Measurements from ENCODE around the gene KLK10. TPM values are rescaled to one million over a fixed set of nuclear protein-coding genes. Genes with fewer than 3 reads are reported as not detected.

The KLK10 gene
- total RNA-seq, 2 donors from 2014 or later = 0.46 to 0.91 TPM

DNA sequence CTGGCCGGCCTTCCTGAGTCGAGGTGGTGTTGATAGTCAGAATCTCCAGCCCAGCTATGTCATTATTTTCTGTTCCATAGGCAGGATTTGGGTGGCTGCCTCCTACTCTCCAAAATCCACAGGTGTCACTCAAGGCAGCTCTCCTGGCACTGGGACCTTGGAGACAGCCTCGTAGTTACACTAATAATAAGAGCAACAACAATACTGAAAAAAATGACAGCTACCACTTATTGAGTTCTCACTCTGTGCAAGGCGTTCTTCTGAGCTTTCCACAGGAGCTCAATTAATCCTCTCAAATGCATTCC lies 27.5 kb upstream of the KLK10 start:
- H3K4me3 ChIP-seq (ENCODE audit: low read length) = no peak overlapping the region
- no peaks in the 10 kb centered on the region for H3K27me3 ChIP-seq (ENCODE audit: control insufficient read depth, insufficient read depth, low read length, poor library complexity, severe bottlenecking)
- peak overlapping the region; percentile 56 for H3K27ac Mint-ChIP-seq
- no peaks in the 10 kb centered on the region for H3K27me3 Mint-ChIP-seq (ENCODE audit: insufficient read depth)
- no peak overlapping the region for H3K9ac ChIP-seq (ENCODE audit: extremely low read depth, low read length, poor library complexity, severe bottlenecking)
- H3K9me3 ChIP-seq (ENCODE audit: control insufficient read depth, low read length) = no peaks in the 10 kb centered on the region
- no peak overlapping the region for H3K27ac ChIP-seq (ENCODE audit: low read depth, low read length)
- WGBS, 2 experiments (ENCODE audit: insufficient coverage in 1 of 2, insufficient read length in 1 of 2) = 28 to 59% methylated on average over 2 to 4 of the region's 4 CpGs
- no peaks in the 10 kb centered on the region for H3K4me1 ChIP-seq (ENCODE audit: control insufficient read depth, insufficient read depth, low read length)
- no peak overlapping the region for H3K4me3 Mint-ChIP-seq
- no peaks in the 10 kb centered on the region for H3K36me3 ChIP-seq (ENCODE audit: control insufficient read depth, insufficient read depth, low read length)
- H3K36me3 Mint-ChIP-seq (ENCODE audit: low read depth) = no peaks in the 10 kb centered on the region
- H3K9me3 Mint-ChIP-seq = peaks cover 10% of the 10 kb centered on the region
- TF ChIP-seq, protein P1, sequence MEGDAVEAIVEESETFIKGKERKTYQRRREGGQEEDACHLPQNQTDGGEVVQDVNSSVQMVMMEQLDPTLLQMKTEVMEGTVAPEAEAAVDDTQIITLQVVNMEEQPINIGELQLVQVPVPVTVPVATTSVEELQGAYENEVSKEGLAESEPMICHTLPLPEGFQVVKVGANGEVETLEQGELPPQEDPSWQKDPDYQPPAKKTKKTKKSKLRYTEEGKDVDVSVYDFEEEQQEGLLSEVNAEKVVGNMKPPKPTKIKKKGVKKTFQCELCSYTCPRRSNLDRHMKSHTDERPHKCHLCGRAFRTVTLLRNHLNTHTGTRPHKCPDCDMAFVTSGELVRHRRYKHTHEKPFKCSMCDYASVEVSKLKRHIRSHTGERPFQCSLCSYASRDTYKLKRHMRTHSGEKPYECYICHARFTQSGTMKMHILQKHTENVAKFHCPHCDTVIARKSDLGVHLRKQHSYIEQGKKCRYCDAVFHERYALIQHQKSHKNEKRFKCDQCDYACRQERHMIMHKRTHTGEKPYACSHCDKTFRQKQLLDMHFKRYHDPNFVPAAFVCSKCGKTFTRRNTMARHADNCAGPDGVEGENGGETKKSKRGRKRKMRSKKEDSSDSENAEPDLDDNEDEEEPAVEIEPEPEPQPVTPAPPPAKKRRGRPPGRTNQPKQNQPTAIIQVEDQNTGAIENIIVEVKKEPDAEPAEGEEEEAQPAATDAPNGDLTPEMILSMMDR (conservative IDR thresholded peaks at IDR 0.05) = no peak
- H3K4me1 Mint-ChIP-seq = peaks cover 14% of the 10 kb centered on the region
- DNase-seq = no peak

DNA sequence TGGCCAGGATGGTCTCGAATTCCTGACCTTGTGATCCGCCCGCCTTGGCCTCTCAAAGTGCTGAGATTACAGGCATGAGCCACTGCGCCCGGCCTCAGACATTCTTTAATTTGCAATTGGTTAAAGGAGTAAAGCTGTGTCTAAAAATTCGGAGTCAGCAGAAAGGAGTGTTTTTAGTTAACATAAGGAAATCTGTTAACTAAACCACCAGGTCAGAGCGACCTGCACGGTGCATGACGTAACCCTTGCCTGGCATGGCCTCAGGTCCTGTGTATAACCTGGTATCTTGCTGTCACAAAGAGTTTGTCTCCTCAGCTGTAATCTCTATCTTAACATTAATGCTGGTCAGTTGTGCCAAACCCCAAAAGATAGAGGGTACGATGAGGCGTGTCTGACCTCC lies 24.8 kb upstream of the KLK10 start:
- Histone ChIP-seq H3K9me3 (ENCODE audit: control insufficient read depth, low read length) (no peaks in the 10 kb centered on the region), H3K4me1 (ENCODE audit: control insufficient read depth, insufficient read depth, low read length) (no peaks in the 10 kb centered on the region), H3K36me3 (ENCODE audit: control insufficient read depth, insufficient read depth, low read length) (no peaks in the 10 kb centered on the region), H3K27ac (ENCODE audit: low read depth, low read length) (no peak overlapping the region), H3K4me3 (ENCODE audit: low read length) (no peak overlapping the region), H3K27me3 (ENCODE audit: control insufficient read depth, insufficient read depth, low read length, poor library complexity, severe bottlenecking) (no peaks in the 10 kb centered on the region), H3K9ac (ENCODE audit: extremely low read depth, low read length, poor library complexity, severe bottlenecking) (no peak overlapping the region)
- H3K9me3 Mint-ChIP-seq = peaks cover 4% of the 10 kb centered on the region
- H3K4me1 Mint-ChIP-seq = peaks cover 14% of the 10 kb centered on the region
- H3K27ac Mint-ChIP-seq = no peak overlapping the region
- H3K27me3 Mint-ChIP-seq (ENCODE audit: insufficient read depth) = no peaks in the 10 kb centered on the region
- DNase-seq = no peak
- WGBS, 2 experiments (ENCODE audit: insufficient coverage in 1 of 2, insufficient read length in 1 of 2) = 91 to 95% methylated on average over 7 to 11 of the region's 11 CpGs
- H3K4me3 Mint-ChIP-seq = no peak overlapping the region
- TF ChIP-seq, protein P1 (conservative IDR thresholded peaks at IDR 0.05) = no peak
- H3K36me3 Mint-ChIP-seq (ENCODE audit: low read depth) = no peaks in the 10 kb centered on the region

DNA sequence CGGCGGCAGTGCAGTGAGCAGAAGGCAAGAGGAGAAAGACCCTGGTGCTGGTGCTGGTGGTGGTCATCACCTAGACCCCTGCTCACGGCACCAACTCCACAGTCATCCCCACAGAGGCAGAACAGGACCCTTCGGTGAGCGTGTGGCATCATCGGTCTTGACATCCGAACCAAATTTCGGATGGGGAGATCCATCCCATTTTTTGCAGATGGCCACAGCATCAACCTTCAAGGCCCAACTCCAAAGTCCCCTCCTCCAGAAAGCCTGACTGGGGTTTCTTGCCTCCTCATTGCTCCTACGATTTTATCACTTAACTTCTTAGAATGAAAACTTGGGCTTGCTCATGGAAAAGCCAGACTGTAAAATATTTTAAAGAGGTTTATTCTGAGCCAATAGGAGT lies 24.0 kb upstream of the KLK10 start:
- Mint-ChIP-seq H3K4me3 (no peak overlapping the region), H3K27ac (no peak overlapping the region), H3K27me3 (ENCODE audit: insufficient read depth) (no peaks in the 10 kb centered on the region), H3K4me1 (peaks cover 14% of the 10 kb centered on the region), H3K36me3 (ENCODE audit: low read depth) (no peaks in the 10 kb centered on the region), H3K9me3 (no peaks in the 10 kb centered on the region)
- TF ChIP-seq, protein P1 (conservative IDR thresholded peaks at IDR 0.05) = no peak
- Histone ChIP-seq H3K9me3 (ENCODE audit: control insufficient read depth, low read length) (no peaks in the 10 kb centered on the region), H3K27ac (ENCODE audit: low read depth, low read length) (no peak overlapping the region), H3K27me3 (ENCODE audit: control insufficient read depth, insufficient read depth, low read length, poor library complexity, severe bottlenecking) (no peaks in the 10 kb centered on the region), H3K4me1 (ENCODE audit: control insufficient read depth, insufficient read depth, low read length) (no peaks in the 10 kb centered on the region), H3K9ac (ENCODE audit: extremely low read depth, low read length, poor library complexity, severe bottlenecking) (no peak overlapping the region), H3K4me3 (ENCODE audit: low read length) (no peak overlapping the region), H3K36me3 (ENCODE audit: control insufficient read depth, insufficient read depth, low read length) (no peaks in the 10 kb centered on the region)
- DNase-seq = no peak
- WGBS, 2 experiments (ENCODE audit: insufficient coverage in 1 of 2, insufficient read length in 1 of 2) = 89 to 92% methylated on average over 6 to 9 of the region's 9 CpGs
